HL-60 (cell line): ENCODE results near the gene TGFBR1.

Source experiments
- GABPA ChIP-seq: IDR thresholded peaks from 2 replicates; pipeline ENCODE4 v1.6.1; 2012; ENCODE audit warnings: low read depth
- POLR2AphosphoS5 ChIP-seq: IDR thresholded peaks from 2 replicates; pipeline ENCODE4 v1.6.1; 2012; ENCODE audit warnings: low read depth
- SPI1 ChIP-seq: IDR thresholded peaks from 2 replicates; pipeline ENCODE4 v1.6.1; 2012; ENCODE audit warnings: low read depth, mild to moderate bottlenecking, borderline replicate concordance
- TF ChIP-seq, protein P1 (sequence below): IDR thresholded peaks from one replicate; pipeline ENCODE4 v1.5.1; 2011; ENCODE audit warnings: low read length, control low read depth, inconsistent platforms; ENCODE audit not compliant: insufficient read depth
- TF ChIP-seq, protein P2 (sequence below): IDR thresholded peaks from 2 replicates; pipeline ENCODE4 v1.6.1; 2012; ENCODE audit warnings: low read depth; ENCODE audit not compliant: insufficient replicate concordance

DNA sequence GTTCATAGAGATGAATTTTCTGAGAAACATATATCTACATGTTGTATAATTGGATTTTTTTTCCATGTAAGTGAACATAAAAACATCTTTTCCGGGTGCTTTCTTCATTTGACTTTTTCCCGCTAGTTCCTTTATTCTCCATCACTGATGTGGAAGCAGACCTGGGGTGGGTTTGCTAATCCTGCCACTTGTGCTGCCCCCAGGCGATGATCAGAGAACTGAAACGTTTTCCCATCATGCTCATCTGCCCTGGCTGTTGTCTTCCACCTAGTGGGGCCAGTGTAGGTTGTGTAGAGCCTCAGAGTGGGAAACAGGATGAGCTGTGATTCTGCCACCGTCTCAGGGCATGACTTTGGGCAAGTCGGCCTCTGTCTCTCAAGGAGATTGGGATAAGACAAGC, 34.2 kb upstream of the TGFBR1 start:
- TF ChIP-seq, protein P1, sequence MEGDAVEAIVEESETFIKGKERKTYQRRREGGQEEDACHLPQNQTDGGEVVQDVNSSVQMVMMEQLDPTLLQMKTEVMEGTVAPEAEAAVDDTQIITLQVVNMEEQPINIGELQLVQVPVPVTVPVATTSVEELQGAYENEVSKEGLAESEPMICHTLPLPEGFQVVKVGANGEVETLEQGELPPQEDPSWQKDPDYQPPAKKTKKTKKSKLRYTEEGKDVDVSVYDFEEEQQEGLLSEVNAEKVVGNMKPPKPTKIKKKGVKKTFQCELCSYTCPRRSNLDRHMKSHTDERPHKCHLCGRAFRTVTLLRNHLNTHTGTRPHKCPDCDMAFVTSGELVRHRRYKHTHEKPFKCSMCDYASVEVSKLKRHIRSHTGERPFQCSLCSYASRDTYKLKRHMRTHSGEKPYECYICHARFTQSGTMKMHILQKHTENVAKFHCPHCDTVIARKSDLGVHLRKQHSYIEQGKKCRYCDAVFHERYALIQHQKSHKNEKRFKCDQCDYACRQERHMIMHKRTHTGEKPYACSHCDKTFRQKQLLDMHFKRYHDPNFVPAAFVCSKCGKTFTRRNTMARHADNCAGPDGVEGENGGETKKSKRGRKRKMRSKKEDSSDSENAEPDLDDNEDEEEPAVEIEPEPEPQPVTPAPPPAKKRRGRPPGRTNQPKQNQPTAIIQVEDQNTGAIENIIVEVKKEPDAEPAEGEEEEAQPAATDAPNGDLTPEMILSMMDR, result no peak
- no peak for TF ChIP-seq POLR2AphosphoS5
- TF ChIP-seq, protein P2, sequence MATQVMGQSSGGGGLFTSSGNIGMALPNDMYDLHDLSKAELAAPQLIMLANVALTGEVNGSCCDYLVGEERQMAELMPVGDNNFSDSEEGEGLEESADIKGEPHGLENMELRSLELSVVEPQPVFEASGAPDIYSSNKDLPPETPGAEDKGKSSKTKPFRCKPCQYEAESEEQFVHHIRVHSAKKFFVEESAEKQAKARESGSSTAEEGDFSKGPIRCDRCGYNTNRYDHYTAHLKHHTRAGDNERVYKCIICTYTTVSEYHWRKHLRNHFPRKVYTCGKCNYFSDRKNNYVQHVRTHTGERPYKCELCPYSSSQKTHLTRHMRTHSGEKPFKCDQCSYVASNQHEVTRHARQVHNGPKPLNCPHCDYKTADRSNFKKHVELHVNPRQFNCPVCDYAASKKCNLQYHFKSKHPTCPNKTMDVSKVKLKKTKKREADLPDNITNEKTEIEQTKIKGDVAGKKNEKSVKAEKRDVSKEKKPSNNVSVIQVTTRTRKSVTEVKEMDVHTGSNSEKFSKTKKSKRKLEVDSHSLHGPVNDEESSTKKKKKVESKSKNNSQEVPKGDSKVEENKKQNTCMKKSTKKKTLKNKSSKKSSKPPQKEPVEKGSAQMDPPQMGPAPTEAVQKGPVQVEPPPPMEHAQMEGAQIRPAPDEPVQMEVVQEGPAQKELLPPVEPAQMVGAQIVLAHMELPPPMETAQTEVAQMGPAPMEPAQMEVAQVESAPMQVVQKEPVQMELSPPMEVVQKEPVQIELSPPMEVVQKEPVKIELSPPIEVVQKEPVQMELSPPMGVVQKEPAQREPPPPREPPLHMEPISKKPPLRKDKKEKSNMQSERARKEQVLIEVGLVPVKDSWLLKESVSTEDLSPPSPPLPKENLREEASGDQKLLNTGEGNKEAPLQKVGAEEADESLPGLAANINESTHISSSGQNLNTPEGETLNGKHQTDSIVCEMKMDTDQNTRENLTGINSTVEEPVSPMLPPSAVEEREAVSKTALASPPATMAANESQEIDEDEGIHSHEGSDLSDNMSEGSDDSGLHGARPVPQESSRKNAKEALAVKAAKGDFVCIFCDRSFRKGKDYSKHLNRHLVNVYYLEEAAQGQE, result no peak
- no peak for TF ChIP-seq SPI1
- no peak for TF ChIP-seq GABPA
